Adrenal gland (tissue), 5 donors: Measurements from ENCODE around the gene SYK.

Source experiments
- CTCF ChIP-seq, 6 experiments: fragments of 450-650 bp in 4 of 6; fragments of 200-600 bp in 2 of 6; sonication (generic) in 1 of 6; IDR thresholded peaks; 1 replicate in 5 of 6; 2 replicates in 1 of 6; pipeline versions ENCODE4 v1.5.1 to v1.8.0; 2016 to 2021; ENCODE audit warnings: antibody characterized with exemption in 6 of 6, mild to moderate bottlenecking in 2 of 6, moderate library complexity in 1 of 6
- POLR2A ChIP-seq, 2 donors: fragments of 450-650 bp; IDR thresholded peaks; one replicate each; pipeline ENCODE4 v1.6.1; 2017; ENCODE audit warnings: antibody characterized with exemption in 2 of 2, mild to moderate bottlenecking in 2 of 2, moderate library complexity in 1 of 2
- donor health status: DM: no; HTN: no; CAD: no.

- TF ChIP-seq POLR2A (IDR thresholded peaks at IDR 0.05) (no peak), CTCF (IDR thresholded peaks at IDR 0.05) (no peak)
Observed at GRCh38 chr9:90880669-90881068, 79.0 kb downstream of the SYK start.
